Stomach (tissue), 4 donors: ENCODE measurements around the gene EPS8L1.

ENCODE experiments used
- EP300 ChIP-seq: sonication (generic); formaldehyde crosslinking; IDR thresholded peaks from one replicate; pipeline ENCODE4 v1.6.1; 2017; ENCODE audit warnings: antibody characterized with exemption
- POLR2A ChIP-seq, 4 donors: fragments of 450-650 bp; IDR thresholded peaks; one replicate each; pipeline ENCODE4 v1.6.1; 2016; ENCODE audit warnings: antibody characterized with exemption in 4 of 4, control low read depth in 2 of 4, mild to moderate bottlenecking in 1 of 4, moderate library complexity in 1 of 4
- TF ChIP-seq, protein P1 (sequence below), 7 experiments: fragments of 450-650 bp in 4 of 7; fragments of 200-600 bp in 3 of 7; sonication (generic) in 3 of 7; IDR thresholded peaks; one replicate each; pipeline ENCODE4 v1.5.1; 2016 to 2019; ENCODE audit warnings: antibody characterized with exemption in 7 of 7, control low read depth in 2 of 7, mild to moderate bottlenecking in 1 of 7

- TF ChIP-seq EP300: no peak
- TF ChIP-seq, protein P1, sequence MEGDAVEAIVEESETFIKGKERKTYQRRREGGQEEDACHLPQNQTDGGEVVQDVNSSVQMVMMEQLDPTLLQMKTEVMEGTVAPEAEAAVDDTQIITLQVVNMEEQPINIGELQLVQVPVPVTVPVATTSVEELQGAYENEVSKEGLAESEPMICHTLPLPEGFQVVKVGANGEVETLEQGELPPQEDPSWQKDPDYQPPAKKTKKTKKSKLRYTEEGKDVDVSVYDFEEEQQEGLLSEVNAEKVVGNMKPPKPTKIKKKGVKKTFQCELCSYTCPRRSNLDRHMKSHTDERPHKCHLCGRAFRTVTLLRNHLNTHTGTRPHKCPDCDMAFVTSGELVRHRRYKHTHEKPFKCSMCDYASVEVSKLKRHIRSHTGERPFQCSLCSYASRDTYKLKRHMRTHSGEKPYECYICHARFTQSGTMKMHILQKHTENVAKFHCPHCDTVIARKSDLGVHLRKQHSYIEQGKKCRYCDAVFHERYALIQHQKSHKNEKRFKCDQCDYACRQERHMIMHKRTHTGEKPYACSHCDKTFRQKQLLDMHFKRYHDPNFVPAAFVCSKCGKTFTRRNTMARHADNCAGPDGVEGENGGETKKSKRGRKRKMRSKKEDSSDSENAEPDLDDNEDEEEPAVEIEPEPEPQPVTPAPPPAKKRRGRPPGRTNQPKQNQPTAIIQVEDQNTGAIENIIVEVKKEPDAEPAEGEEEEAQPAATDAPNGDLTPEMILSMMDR (IDR thresholded peaks at IDR 0.05): no peak
- no peak for TF ChIP-seq POLR2A (IDR thresholded peaks at IDR 0.05)
These were observed 3.9 kb downstream of the EPS8L1 start for GRCh38 chr19:55079400-55080038.
